Loucy (cell line): ENCODE results near the gene ZSWIM4.

Source experiments
- H2AFZ ChIP-seq: fragments of 200-600 bp; sonication (generic); 2 replicates; pipeline ENCODE4 v1.6.0; 2016; ENCODE audit warnings: antibody characterized with exemption, mild to moderate bottlenecking, low read length, moderate library complexity
- H3F3A ChIP-seq: fragments of 200-600 bp; 2 replicates; pipeline ENCODE4 v1.6.0; 2016; ENCODE audit warnings: antibody characterized with exemption, low read depth, mild to moderate bottlenecking
- H3K27me3 ChIP-seq: fragments of 200-600 bp; sonication (generic); 2 replicates; pipeline ENCODE4 v1.6.1; 2014; ENCODE audit warnings: low read length, mild to moderate bottlenecking; ENCODE audit not compliant: insufficient read depth, poor library complexity, severe bottlenecking
- H3K36me3 ChIP-seq: fragments of 200-600 bp; sonication (generic); 2 replicates; pipeline ENCODE4 v1.6.1; 2016; ENCODE audit warnings: low read length; ENCODE audit not compliant: insufficient read depth
- H3K4me1 ChIP-seq: fragments of 200-600 bp; sonication (generic); 2 replicates; pipeline ENCODE4 v1.5.1; 2014; ENCODE audit warnings: low read length, mild to moderate bottlenecking; ENCODE audit not compliant: insufficient read depth, poor library complexity, severe bottlenecking
- H3K4me2 ChIP-seq: fragments of 200-600 bp; sonication (generic); 2 replicates; pipeline ENCODE4 v1.6.0; 2014; ENCODE audit warnings: antibody characterized with exemption, low read length, low read depth, mild to moderate bottlenecking; ENCODE audit not compliant: poor library complexity, severe bottlenecking
- H3K4me3 ChIP-seq: fragments of 200-600 bp; sonication (generic); 2 replicates; pipeline ENCODE4 v1.5.1; 2014; ENCODE audit warnings: low read length, mild to moderate bottlenecking, mixed read lengths; ENCODE audit not compliant: poor library complexity, severe bottlenecking
- H3K79me2 ChIP-seq: fragments of 200-600 bp; sonication (generic); 2 replicates; pipeline ENCODE4 v1.6.1; 2014; ENCODE audit warnings: low read length; ENCODE audit not compliant: insufficient read depth
- H3K9ac ChIP-seq: fragments of 200-600 bp; sonication (generic); 2 replicates; pipeline ENCODE4 v1.6.0; 2014; ENCODE audit warnings: mild to moderate bottlenecking, low read depth, low read length, moderate library complexity; ENCODE audit not compliant: poor library complexity, severe bottlenecking
- H3K9me2 ChIP-seq: fragments of 200-600 bp; sonication (generic); replicated peaks from 2 replicates; pipeline ENCODE4 v1.6.1; 2016; ENCODE audit warnings: low read depth, low read length, mixed read lengths
- H3K9me3 ChIP-seq: fragments of 200-600 bp; sonication (generic); 2 replicates; pipeline ENCODE4 v1.6.1; 2014; ENCODE audit warnings: mild to moderate bottlenecking, antibody characterized with exemption, low read length, low read depth; ENCODE audit not compliant: insufficient read depth
- H4K20me1 ChIP-seq: fragments of 200-600 bp; sonication (generic); 2 replicates; pipeline ENCODE4 v1.6.0; 2014; ENCODE audit warnings: antibody characterized with exemption, low read length, mild to moderate bottlenecking; ENCODE audit not compliant: insufficient read depth, poor library complexity, severe bottlenecking
- CTCF ChIP-seq: fragments of 200-600 bp; sonication (generic); conservative IDR thresholded peaks from 2 replicates; pipeline ENCODE4 v1.5.1; 2014; ENCODE audit warnings: mild to moderate bottlenecking, antibody characterized with exemption, low read length
- EZH2phosphoT487 ChIP-seq: fragments of 200-600 bp; IDR thresholded peaks from 2 replicates; pipeline ENCODE4 v1.6.1; 2018; ENCODE audit warnings: antibody characterized with exemption, mild to moderate bottlenecking, moderate library complexity, borderline replicate concordance

ZSWIM4 gene

GRCh38 chr19:13823901-13824300, 28.7 kb downstream of the ZSWIM4 start:
- no peaks in the 10 kb centered on the region for H3F3A ChIP-seq

GRCh38 chr19:13824703-13825102, 29.5 kb downstream of the ZSWIM4 start:
- H3K9ac ChIP-seq: no peak overlapping the region
- H3F3A ChIP-seq: no peaks in the 10 kb centered on the region
- H3K79me2 ChIP-seq: no peaks in the 10 kb centered on the region
- no peak overlapping the region for H3K4me2 ChIP-seq
- TF ChIP-seq CTCF (no peak), EZH2phosphoT487 (no peak)
- no peaks in the 10 kb centered on the region for H3K36me3 ChIP-seq
- no peak overlapping the region for H3K4me3 ChIP-seq
- no peaks in the 10 kb centered on the region for H3K27me3 ChIP-seq
- H4K20me1 ChIP-seq: no peaks in the 10 kb centered on the region
- no peak overlapping the region for H2AFZ ChIP-seq
- H3K4me1 ChIP-seq: peaks cover 3% of the 10 kb centered on the region
- no peaks in the 10 kb centered on the region for H3K9me3 ChIP-seq
- no peaks in the 10 kb centered on the region for H3K9me2 ChIP-seq

More at GRCh38 chr19:13823901-13824300, 28.7 kb downstream of the ZSWIM4 start:
- Histone ChIP-seq H3K9me3 (no peaks in the 10 kb centered on the region), H4K20me1 (no peaks in the 10 kb centered on the region), H2AFZ (no peak overlapping the region), H3K9me2 (no peaks in the 10 kb centered on the region), H3K27me3 (no peaks in the 10 kb centered on the region), H3K4me1 (peaks cover 3% of the 10 kb centered on the region), H3K9ac (no peak overlapping the region), H3K4me2 (no peak overlapping the region), H3K36me3 (no peaks in the 10 kb centered on the region), H3K4me3 (no peak overlapping the region), H3K79me2 (no peaks in the 10 kb centered on the region)
- no peak for TF ChIP-seq EZH2phosphoT487
- no peak for TF ChIP-seq CTCF

GRCh38 chr19:13825489-13826441, 30.5 kb downstream of the ZSWIM4 start:
- Histone ChIP-seq H3K79me2 (no peaks in the 10 kb centered on the region), H3K27me3 (no peaks in the 10 kb centered on the region), H2AFZ (no peak overlapping the region), H3K9me3 (no peaks in the 10 kb centered on the region), H4K20me1 (no peaks in the 10 kb centered on the region), H3K9me2 (no peaks in the 10 kb centered on the region), H3K4me2 (no peak overlapping the region), H3K4me1 (peaks cover 3% of the 10 kb centered on the region), H3K9ac (no peak overlapping the region), H3K36me3 (no peaks in the 10 kb centered on the region), H3K4me3 (no peak overlapping the region), H3F3A (no peaks in the 10 kb centered on the region)
- TF ChIP-seq EZH2phosphoT487 (no peak), CTCF (peak; percentile 29; the same call in 1 of the 2 replicates)
